Activated CD8-positive, alpha-beta memory T cell treated with anti-CD3 and anti-CD28 coated beads for 48 hours (primary cell): ENCODE results near the gene COL9A2.

ENCODE experiments used
- DNase-seq, 3 experiments: peaks; one replicate each; pipeline ENCODE4 v3.0.0-alpha.2; 2020; ENCODE audit warnings: low read depth in 2 of 3, low spot score in 2 of 3

Gene COL9A2

GRCh38 chr1:40303790-40304189, 13.3 kb downstream of the COL9A2 start:
- DNase-seq: no peak

GRCh38 chr1:40303051-40303771, 13.9 kb downstream of the COL9A2 start:
- no peak for DNase-seq

GRCh38 chr1:40302475-40302874, 14.6 kb downstream of the COL9A2 start:
- DNase-seq: no peak

GRCh38 chr1:40301541-40302299, 15.4 kb downstream of the COL9A2 start:
- no peak for DNase-seq

GRCh38 chr1:40301066-40301465, 16.0 kb downstream of the COL9A2 start:
- DNase-seq: no peak

- DNase-seq: no peak
Observed at GRCh38 chr1:40300651-40301050, 16.4 kb downstream of the COL9A2 start.

- DNase-seq: no peak
Observed at GRCh38 chr1:40300249-40300567, 16.9 kb downstream of the COL9A2 start.

- no peak for DNase-seq
Observed at GRCh38 chr1:40299366-40300248, 17.5 kb downstream of the COL9A2 start.

GRCh38 chr1:40291293-40291692, 25.8 kb downstream of the COL9A2 start:
- no peak for DNase-seq

GRCh38 chr1:40281853-40282252, 35.2 kb downstream of the COL9A2 start:
- DNase-seq: no peak

- no peak for DNase-seq
Observed at GRCh38 chr1:40276122-40276521, 41.0 kb downstream of the COL9A2 start.

- no peak for DNase-seq
Observed at GRCh38 chr1:40274331-40274730, 42.8 kb downstream of the COL9A2 start.

- no peak for DNase-seq
Observed at GRCh38 chr1:40273547-40274166, 43.4 kb downstream of the COL9A2 start.

GRCh38 chr1:40272653-40273213, 44.4 kb downstream of the COL9A2 start:
- no peak for DNase-seq

- DNase-seq: no peak
Observed at GRCh38 chr1:40270152-40270834, 46.8 kb downstream of the COL9A2 start.

- DNase-seq: no peak
Observed at GRCh38 chr1:40268211-40268610, 48.9 kb downstream of the COL9A2 start.

GRCh38 chr1:40267767-40268187, 49.3 kb downstream of the COL9A2 start:
- no peak for DNase-seq

- DNase-seq: no peak
Observed at GRCh38 chr1:40266786-40267535, 50.1 kb downstream of the COL9A2 start.

GRCh38 chr1:40265919-40266318, 51.2 kb downstream of the COL9A2 start:
- DNase-seq: no peak

GRCh38 chr1:40265298-40265697, 51.8 kb downstream of the COL9A2 start:
- DNase-seq: no peak
